ENCODE results near the gene TIMM21.

TIMM21 gene

DNA sequence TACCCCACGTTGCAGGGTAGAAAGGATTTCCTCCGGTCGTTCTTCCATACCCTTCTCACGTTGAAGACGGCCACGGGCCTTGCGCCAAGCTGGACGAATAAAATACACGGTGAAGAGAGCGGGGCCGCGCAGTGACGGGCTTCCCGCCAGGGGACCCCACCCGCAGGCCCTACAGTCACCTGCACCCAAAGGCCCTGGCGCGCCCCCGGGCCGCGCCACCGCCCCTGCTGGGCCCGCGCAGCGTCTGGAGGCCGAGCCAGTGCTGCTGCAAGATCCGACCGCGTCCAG, 888 bp upstream of the TIMM21 start:
- DNase-seq (ENCODE audit: low read depth in 2 of 2), result no peak

DNA sequence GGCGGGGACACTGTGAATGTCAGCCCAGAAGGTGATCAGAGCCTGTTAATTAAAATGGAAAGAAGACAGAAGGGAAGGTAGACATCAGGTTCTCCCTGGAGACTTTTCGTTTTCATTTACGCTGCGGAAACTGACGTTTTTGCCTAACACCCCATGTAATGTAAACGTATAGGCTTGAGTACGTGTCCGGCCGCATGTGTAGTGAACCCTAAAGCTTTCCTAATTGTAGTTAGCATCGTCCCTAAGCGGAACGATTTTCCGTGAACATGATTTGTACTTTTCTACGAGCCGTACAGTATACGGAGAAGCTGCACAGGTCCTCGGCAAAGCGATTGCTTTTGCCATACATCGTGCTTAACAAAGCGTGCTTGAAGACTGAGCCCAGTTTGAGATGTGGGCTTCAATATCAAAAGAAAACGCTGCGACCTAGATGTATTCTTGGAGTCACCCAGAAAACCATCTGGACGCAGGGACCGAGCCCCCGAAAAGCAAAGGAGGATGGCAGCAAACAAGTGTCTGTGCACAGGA, 284 bp downstream of the TIMM21 start:
- DNase-seq (ENCODE audit: low read depth in 2 of 2), result no peak

DNA sequence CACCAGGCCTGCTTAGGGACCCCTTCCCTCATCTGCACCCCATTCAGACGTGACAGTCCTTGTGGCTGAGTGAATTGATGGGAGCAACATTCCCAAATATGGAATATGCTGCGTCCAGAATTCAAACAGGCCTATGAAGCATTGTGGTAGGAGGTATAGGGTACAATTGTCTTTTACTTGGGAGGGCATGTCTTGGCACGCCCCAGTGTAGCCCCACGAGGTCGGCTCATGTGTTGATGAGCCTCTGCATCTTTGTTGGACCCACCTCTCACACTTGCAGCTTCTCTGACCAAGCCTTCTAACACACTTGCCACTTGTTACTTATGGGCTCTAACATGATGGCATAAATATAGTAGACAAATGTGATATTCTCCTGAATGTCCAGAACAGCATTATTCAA, 1.6 kb downstream of the TIMM21 start:
- no peak for DNase-seq (ENCODE audit: low read depth in 2 of 2)

DNA sequence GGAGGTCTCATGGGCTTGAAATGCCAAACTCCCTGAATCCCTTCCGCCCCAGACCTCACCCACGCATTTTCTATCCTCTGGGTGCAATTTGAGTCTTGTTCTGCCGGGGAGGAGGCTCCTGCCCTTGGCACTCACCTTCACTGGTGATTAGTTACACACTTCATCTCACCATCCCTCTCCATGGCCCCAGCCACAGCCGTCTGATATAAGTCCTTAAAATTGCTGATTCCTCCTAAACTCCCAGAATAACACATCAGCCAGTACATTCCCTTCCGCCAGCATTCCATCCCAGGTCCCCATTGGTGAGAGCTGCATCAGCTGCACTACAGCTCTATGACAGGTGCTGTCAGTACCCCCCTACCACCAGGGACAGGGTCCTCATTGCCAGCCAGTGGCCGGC, 3.9 kb downstream of the TIMM21 start:
- no peak for DNase-seq (ENCODE audit: low read depth in 2 of 2)

DNA sequence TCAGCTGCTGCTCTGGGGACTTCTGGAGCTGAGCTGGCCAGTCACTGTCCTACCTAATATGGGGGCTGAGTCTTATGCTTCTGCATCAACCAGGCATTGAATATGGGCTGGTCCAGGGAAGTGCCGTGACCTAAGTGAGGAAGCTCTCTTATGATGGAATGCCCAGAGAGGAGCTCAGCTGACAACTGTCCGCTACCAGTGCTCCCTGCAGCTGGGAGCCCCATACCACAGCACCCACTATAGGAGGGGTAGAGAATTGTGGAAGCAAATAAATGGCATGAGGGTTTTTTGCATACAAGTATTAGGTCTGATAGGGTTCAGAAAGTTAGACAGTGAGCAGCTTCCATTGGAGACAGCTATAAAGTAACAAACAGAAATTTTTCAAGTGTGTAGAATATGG, 4.5 kb downstream of the TIMM21 start:
- no peak for DNase-seq (ENCODE audit: low read depth in 2 of 2)

DNA sequence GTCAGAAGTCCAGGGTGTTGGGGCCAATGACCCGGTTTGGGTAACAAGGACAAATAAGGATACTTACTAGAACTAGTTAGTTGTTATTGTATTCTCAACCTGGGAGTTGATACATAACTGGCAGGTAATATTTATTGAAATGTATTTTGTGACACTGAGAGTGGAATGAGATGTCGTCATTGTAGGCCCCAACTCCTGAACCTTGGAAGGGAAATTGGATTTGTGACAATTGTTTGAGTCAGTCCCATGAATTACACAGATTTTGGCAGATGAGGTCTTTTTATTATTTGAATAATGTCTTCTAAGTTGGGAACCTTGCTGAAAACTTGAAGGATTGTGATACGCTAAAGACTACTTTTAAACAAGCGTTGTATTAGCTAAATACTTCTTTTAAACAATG, 5.1 kb downstream of the TIMM21 start:
- no peak for DNase-seq (ENCODE audit: low read depth in 2 of 2)

DNA sequence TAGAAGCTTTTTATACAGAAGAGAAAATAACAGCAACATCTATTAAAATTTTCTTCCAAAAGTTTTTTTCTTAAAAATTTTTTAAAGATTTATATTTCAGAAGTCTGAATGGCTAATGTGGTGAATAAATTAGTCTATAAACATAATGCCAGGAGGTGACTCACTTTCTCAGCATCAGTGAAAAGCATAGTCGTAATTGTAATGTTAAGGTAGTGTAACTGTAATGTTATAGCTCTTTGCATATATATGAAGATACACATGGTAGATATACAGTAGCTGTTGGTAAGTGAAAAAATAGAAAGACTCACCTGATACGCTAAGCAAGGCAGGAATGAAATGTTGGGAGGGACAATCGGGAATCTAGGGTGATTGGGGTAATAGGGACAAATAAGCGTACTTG, 5.5 kb downstream of the TIMM21 start:
- no peak for DNase-seq (ENCODE audit: low read depth in 2 of 2)

DNA sequence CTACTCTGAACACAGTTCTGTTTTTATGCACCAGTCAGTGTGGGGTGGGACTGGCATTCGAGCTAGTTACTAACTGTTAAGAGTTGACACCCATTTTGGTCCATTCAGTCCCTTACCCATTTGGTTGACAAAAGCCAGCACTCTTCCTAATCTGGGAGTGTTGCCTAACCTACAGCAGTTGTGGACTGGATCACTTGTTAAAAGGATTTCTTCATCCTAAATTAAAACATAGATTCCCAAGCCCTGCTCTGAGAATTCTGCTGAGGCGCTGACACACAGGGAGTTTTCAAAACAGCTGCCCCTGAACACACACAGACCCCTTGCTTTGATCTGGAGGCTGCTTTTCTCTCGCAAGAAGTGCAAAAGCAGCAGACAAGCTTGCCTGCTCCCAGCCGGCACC, 6.4 kb downstream of the TIMM21 start:
- no peak for DNase-seq (ENCODE audit: low read depth in 2 of 2)

DNA sequence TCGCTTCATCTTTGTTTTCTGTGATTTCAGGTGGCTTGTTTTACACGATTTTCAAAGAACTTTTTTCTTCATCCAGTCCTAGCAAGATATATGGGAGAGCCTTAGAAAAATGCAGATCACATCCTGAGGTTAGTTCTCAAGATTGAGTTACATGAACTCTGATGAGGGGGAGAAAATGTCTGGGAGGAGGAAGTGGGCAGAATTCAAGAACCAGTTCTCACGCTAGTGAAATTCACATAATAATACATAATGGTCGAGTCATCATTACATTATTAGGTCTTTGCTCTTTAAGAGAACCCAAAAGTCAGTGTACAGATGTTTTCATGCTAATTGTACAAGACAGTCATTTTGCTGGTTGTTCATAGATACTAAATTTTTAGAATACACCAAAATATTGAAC, 7.0 kb downstream of the TIMM21 start:
- DNase-seq (ENCODE audit: low read depth in 2 of 2), result no peak

DNA sequence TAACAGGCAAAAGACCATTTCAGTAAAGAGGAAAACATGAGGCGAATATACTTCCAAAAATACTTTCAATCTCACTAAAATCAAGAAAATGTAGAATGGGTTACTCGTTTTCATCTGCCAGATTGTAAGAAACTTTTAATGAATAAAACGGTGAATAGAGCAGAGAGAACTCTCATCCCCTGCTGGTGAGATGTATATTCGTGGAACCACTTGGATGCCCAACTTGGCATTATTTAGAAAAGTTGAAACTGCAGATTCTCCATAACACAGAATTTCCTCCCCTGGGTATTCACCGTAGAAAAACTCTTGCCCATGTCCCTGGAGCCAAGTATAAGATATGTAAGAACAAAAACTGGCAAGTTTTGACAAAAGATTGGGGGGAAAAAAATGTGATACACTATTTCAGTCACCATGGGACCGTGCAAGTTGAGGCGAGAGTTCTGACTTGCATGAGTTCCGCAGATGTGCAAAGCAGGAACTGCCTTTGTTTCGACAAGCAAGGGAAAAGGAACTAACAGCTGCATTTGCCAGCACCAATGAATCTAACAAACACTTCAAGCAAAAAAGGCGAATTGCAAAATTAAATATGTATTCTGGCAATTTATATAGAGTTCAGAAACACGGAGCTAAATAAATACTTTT, 14.8 kb downstream of the TIMM21 start:
- no peak for DNase-seq (ENCODE audit: low read depth in 2 of 2)

DNA sequence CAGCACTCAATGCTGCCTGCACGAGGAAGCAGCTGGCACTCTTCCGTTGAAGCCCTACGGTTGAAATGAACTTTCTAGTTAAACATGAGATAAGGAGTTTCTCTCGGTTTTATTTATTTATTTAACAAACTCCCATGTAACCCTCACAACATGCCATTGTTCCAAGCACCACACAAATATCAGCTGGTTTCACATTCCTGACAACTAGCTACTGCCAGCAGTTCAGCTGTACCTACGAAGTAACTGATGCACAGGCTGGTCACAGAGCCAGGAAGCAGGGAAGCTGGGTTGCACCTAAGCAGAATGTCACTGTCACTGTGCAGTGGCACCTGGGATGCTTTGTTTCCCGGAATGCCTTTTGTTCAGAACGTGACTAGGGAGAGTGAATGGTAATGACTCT, 18.1 kb downstream of the TIMM21 start:
- no peak for DNase-seq (ENCODE audit: low read depth in 2 of 2)

DNA sequence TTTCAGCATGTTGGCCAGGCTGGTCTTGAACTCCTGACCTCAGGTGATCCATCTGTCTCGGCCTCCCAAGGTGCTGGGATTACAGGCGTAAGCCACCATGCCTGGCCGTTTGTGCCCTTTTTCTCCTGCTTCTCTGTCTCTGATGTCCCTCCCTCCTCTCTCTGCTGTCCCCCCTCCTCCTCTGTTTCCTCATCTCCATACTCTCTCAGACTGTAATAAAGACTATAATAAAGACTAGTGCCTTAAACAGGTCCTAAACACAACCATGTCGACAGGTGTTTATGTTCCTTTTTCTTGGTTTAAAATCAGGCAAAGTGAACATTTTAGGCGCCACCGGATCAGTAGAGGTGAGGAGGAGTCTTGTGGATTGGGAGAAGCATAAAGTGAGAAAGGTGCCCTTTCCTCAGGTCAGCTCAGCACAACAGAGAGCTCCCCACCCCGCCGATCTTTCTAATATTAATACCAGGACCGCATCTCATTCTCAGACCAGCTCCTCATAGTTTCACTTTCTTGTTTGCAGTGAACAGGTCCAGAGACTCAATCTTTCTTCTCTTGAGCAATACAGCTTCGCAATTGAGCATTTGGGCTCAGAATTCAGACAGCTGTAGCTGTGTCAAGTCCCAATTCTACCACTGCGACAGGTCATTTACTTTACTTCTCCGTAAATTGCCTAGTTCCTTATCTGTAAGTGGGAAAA, 23.7 kb downstream of the TIMM21 start:
- DNase-seq (ENCODE audit: low read depth in 2 of 2), result no peak

DNA sequence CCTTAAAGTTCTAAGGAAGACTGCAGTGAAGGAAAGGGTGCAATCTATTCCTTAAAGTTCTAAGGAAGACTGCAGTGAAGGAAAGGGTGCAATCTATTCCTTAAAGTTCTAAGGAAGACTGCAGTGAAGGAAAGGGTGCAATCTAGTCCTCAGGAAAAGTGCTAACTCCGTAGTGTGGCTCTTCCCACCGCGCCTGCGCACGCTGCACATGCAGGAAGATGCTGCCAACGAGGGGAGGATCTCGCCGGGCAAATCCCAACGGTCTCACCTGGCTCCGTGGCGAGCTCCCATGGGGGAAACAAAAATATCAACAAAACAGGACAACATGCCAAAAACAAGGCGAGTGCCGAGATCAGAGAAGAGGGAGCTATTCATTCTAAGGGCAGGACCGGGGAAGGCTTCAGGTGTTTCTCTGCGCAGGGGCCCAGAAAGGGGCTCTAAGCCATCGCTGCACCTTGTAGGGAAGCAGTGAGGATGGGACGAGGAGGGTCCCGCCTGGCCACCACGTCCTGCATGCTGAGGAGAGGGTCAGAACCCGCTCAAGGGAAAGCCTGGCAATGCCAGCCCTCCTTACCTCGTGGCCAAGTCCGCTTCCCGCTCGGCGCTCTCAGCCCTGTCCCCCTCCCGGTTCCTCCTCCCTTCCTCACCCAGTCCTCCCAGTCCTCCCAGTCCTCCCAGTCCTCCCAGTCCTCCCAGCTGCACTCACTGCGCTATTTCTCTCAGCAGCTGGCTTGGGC, 24.5 kb downstream of the TIMM21 start:
- DNase-seq (ENCODE audit: low read depth in 2 of 2), result no peak

DNA sequence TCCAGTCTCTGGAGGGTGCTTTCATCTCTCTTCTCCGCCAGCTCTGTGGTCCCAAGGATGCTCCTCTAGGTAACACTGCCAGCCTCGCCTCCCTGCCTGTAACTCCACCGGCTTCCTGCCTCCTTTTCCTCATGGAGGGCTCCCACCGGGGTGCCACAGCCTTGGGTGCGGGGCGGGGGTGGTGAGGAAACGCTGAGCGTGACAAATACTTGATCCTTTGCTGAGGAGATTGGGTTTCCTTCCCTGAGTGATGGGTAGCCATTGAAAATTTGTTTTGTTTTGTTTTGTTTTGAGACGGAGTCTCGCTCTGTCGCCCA, 25.1 kb downstream of the TIMM21 start:
- DNase-seq (ENCODE audit: low read depth in 2 of 2), result no peak

DNA sequence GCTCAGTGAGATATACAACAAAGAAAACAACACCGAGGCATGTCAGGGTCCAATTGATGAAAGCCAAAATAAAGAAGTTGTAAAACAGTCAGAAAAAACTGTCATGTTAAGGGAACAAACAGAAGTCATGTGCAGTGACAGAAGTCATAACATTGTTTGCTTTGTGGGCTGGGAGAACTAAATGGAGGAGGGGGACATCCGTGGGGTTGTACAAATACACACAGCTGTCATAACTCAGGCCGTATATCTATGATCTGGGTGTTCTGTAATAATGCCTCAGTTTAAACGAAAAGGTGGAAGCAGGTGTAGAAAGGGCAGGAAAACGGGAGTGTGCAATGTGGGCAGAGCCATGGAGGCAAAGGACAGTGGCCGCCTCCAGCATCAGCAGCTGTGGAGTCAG, 27.3 kb downstream of the TIMM21 start:
- DNase-seq (ENCODE audit: low read depth in 2 of 2), result no peak

DNA sequence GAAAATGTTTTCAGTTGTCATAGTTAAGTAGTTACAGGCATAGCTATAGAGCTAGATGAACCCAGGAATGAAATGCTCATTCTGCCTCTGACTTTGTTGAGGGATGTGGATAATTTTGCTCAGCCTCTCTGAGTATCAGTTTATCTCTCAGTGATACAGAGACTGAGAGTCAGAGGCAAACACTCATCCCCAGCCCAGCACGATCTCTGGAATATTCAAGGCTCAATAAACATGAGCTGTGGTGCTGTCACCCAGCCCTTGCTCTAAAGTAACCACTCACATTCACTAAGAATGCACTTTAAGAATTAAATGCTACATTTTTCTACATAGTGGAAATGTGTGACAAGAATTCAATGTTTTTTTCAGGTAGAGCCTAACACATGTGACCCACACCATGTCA, 30.6 kb downstream of the TIMM21 start:
- no peak for DNase-seq (ENCODE audit: low read depth in 2 of 2)

DNA sequence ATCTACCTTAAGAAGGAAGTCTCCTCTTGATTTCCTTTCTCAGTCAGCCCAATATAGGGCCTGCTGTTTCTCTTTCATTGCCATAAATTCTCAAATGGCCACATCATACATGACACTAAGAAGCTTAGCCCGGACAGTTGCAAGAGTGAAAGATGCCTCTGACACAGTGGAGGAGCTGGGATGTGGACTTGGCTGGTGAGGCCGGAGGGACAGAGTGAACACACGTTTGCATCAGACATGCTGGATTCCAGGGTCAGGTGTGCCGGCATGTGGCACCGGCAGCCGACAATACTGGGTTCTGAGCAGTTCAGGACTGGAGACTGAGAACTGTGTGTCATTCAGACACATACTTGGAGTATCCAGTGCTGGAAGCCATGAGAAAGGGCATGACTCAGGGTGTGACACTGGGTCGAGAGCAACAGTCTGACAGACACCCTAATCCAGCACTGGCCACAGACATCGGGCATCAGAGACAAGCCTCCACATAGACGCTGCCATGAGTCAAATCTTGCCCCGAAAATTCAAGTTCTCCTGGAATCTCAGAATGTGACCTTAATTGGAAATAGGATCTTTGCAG, 31.4 kb downstream of the TIMM21 start:
- DNase-seq (ENCODE audit: low read depth in 2 of 2), result no peak

DNA sequence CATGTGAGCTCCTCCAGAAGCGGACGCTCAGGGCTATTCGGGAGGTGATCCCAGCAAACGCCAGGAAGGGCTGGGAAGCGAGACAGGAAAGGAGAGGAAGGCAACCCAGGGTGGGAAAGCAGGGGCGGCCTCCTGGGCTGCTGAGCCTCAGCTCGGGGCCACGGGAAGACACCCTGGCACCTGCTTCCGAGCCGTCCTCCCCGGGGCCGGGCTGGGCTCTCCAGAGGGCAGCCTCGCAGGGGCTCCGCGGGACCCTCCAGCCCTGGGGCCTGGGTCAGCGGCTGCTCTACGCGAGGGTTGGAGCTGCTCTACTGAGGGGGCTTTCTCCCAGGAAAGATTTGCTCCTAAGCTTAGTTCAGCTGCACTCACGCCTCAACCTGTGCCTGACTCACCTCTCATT, 34.0 kb downstream of the TIMM21 start:
- no peak for DNase-seq (ENCODE audit: low read depth in 2 of 2)

DNA sequence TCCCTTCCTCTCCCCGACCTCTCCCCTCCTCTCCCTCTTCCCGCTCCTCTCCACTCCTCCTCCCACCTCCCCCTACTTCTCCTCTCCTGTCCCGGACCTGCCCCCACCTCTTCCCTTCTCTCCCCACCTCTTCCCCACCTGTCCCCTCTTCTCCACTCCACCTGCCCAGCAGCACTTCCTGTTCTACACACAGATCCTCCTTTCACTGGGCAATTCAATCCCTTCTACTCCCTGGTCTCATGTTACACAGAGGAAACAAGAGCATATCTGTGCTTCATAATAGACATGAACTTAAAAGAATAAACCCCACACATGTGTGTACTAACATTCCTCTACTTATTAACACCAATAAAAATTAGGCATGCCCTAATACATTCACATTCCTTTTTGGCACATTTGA, 34.8 kb downstream of the TIMM21 start:
- no peak for DNase-seq (ENCODE audit: low read depth in 2 of 2)

DNA sequence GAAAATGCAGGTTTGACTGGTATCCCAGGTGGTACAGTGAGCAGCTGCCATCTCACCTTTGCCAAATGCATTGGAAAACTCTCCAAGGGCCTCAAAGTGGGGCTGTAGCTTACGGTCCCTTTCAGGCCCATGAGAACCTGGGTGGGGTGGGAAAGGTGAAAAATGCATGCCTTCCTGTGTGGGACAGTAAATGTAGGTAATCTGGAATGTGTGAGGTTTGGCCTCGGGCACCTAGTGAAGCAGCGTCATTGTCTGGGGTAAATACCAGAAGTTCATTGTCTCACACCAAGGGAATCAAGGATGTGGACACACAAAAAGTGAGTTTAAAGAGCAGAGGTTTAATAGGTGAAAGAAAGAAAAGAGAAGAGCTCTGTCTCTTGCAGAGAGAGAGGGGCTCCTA, 36.6 kb downstream of the TIMM21 start:
- DNase-seq (ENCODE audit: low read depth in 2 of 2), result no peak

DNA sequence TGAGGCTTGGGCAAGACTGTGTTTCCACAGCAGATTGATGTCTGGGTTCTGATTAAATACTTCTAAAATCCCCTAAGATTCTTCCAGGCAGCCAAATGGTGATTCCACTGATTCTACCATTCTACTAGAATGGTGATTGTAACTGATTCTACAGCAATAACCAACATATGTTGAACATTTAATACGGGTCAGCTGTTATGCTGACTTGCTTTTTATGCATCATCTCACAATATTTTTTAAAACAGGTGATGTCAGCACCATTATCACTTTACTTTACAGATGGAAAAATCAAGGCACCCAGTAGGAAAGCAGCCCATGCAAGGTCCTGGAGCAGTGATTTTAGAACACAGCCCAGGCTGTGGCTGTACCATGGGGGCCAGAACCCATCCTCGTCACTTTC, 37.5 kb downstream of the TIMM21 start:
- no peak for DNase-seq (ENCODE audit: low read depth in 2 of 2)

DNA sequence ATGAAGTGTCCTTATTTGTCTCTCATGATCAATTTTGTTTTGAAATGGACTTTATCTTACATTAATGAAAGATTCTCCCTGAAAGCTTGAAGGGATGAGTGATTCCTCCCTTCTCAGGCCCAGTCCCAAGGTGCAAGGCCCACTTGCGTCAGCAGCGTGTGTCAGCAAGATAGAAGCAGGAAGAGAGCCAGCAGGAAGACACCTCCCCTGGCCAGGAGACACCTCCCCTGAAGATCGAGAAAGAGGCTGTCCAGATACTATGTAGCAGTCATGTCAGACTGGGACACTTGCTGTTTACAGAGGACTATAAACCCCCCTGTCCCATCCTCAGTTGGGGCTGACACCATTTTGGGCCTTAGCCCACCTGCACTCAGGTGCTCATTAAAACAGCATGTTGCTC, 38.3 kb downstream of the TIMM21 start:
- no peak for DNase-seq (ENCODE audit: low read depth in 2 of 2)

DNA sequence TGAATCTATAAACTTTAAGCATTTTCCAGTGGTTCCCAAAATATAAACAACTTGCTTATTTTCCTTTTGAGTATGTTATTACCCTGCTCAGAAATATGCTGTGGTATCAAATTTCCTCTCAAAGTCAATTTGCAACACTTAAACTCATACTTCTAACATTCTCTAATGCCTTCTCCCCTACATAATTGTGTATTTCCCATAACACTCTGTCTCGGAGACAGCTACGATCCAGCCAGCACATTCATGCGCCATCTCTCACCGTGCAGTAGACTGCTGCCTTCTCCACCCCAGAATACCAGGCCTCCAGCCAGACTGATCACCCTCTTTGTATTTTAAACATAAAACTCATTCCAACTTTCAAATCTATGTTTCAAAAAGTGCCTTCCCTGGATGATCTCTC, 41.8 kb downstream of the TIMM21 start:
- no peak for DNase-seq (ENCODE audit: low read depth in 2 of 2)

Data from stimulated activated CD8-positive, alpha-beta memory T cell treated with anti-CD3 and anti-CD28 coated beads, Interleukin-7, amount 100 ng/mL, for 4 hours (primary cell).